Adrenal gland (tissue), 12 donors: ENCODE measurements around the gene HTR3B. TPM values are rescaled to one million over a fixed set of nuclear protein-coding genes. Genes with fewer than 3 reads are reported as not detected.

Experiments used
- DNase-seq, 7 donors: peaks; one replicate each; pipeline ENCODE4 v3.0.0-alpha.2; 2019 to 2020
- H3K27ac ChIP-seq, 5 donors: fragments of 200-600 bp; sonication (generic) in 4 of 5; 1 replicate in 3 of 5; 2 replicates in 2 of 5; pipeline versions ENCODE4 v1.5.1 to v1.8.0; 2016 to 2020; ENCODE audit warnings: mild to moderate bottlenecking in 1 of 5
- H3K27me3 ChIP-seq: fragments of 200-600 bp; 2 replicates; pipeline ENCODE4 v1.8.0; 2021
- H3K36me3 ChIP-seq, 2 donors: fragments of 200-600 bp; replicated peaks in 1 of 2; 1 replicate in 1 of 2; 2 replicates in 1 of 2; pipeline versions ENCODE4 v1.5.1 to v1.8.0; 2018 to 2022
- H3K4me1 ChIP-seq, 2 donors: fragments of 200-600 bp; replicated peaks in 1 of 2; 1 replicate in 1 of 2; 2 replicates in 1 of 2; pipeline versions ENCODE4 v1.5.1 to v1.8.0; 2018 to 2021
- H3K4me3 ChIP-seq, 4 donors: fragments of 200-600 bp; sonication (generic) in 3 of 4; one replicate each; pipeline ENCODE4 v1.5.1; 2016 to 2018
- H3K9me3 ChIP-seq, 3 donors: fragments of 200-600 bp; sonication (generic) in 1 of 3; replicated peaks in 1 of 3; 1 replicate in 2 of 3; 2 replicates in 1 of 3; pipeline versions ENCODE4 v1.5.1 to v1.8.0; 2016 to 2021
- POLR2A ChIP-seq, 2 donors: fragments of 450-650 bp; IDR thresholded peaks; one replicate each; pipeline ENCODE4 v1.6.1; 2017; ENCODE audit warnings: antibody characterized with exemption in 2 of 2, mild to moderate bottlenecking in 2 of 2, moderate library complexity in 1 of 2
- WGBS, 4 donors: extraction: QIAGEN DNeasy Blood & Tissue Kit in 2 of 4; methylation state at CpG; one replicate each; pipeline versions ENCODE4 v1.1.5 to v1.1.7; 2013 to 2017; 5-methylcytosine and 5-hydroxymethylcytosine counted together
- intact Hi-C, 2 donors: fragments of 100-400 bp; cut with DNase I; formaldehyde crosslinking; loops; one replicate each; pipeline versions ENCODE4 v1.14.1 to v1.15.0; 2022 to 2023
- polyA plus RNA-seq, 3 donors: library from polyadenylated mRNA; stranded (reverse); fragments of 200-250 nt in 2 of 3; fragments of 350-450 nt in 1 of 3; fragmentation: Illumina TruSeq in 1 of 3; extraction: RNeasy Lipid Tissue Mini Kit (QIAGEN cat#74804) in 1 of 3; gene quantifications; one replicate each; pipeline ENCODE4 v1.2.3, GENCODE V29; 2013 to 2014
- total RNA-seq, 9 donors: library from RNA; depleted of rRNA in 4 of 9; stranded (reverse); fragments of >200 nt in 4 of 9; fragments of 120-200 nt in 1 of 9; fragmentation: NEBNext Ultra II Directional in 1 of 9; extraction: Animal tissue kit (Norgen Biotek cat#: 25700) in 1 of 9; gene quantifications; one replicate each; pipeline versions ENCODE4 v1.1.0 to v1.2.4, GENCODE V29; 2013 to 2023
- TF ChIP-seq, protein P1 (sequence below), 6 experiments: fragments of 450-650 bp in 4 of 6; fragments of 200-600 bp in 2 of 6; sonication (generic) in 1 of 6; IDR thresholded peaks; 1 replicate in 5 of 6; 2 replicates in 1 of 6; pipeline versions ENCODE4 v1.5.1 to v1.8.0; 2016 to 2021; ENCODE audit warnings: antibody characterized with exemption in 6 of 6, mild to moderate bottlenecking in 2 of 6, moderate library complexity in 1 of 6
- donor health status: healthy with polysubstance abuse.
- donor health status: Bipolar disorder and iron deficiency.
- donor health status: DM: yes; HTN: yes; CAD: no.
- donor health status: DM: no; HTN: no; CAD: no.
- donor health status: DM: no; HTN: no; CAD: no.
- donor health status: DM: yes; HTN: yes; CAD: no.

Gene HTR3B
- total and polyA plus RNA-seq, 12 donors: not detected

DNA sequence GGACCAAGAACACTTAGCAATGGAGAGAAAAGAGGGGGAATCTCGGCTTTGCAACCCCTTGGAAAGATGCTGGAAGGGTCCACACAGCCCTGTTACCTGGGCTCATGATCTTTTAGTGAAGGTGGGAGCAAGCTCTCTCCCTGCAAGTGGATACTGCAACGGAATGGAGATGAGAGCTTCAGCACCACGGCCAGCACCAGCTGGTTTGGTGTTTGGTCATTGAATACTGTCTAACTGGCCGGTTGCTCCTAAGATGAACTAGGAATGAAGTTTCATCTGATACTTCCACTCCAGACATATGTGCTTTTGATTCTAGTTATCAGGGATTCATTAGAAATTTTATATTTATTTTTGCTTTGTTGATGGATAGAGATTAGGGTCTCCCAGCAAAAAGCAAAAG lies 86.6 kb downstream of the HTR3B start:
- Histone ChIP-seq H3K9me3 (no peaks in the 10 kb centered on the region), H3K4me3 (no peak overlapping the region), H3K4me1 (no peaks in the 10 kb centered on the region), H3K36me3 (no peaks in the 10 kb centered on the region), H3K27me3 (peaks cover 5% of the 10 kb centered on the region), H3K27ac (no peak overlapping the region)
- no peak for TF ChIP-seq POLR2A (IDR thresholded peaks at IDR 0.05)
- TF ChIP-seq, protein P1, sequence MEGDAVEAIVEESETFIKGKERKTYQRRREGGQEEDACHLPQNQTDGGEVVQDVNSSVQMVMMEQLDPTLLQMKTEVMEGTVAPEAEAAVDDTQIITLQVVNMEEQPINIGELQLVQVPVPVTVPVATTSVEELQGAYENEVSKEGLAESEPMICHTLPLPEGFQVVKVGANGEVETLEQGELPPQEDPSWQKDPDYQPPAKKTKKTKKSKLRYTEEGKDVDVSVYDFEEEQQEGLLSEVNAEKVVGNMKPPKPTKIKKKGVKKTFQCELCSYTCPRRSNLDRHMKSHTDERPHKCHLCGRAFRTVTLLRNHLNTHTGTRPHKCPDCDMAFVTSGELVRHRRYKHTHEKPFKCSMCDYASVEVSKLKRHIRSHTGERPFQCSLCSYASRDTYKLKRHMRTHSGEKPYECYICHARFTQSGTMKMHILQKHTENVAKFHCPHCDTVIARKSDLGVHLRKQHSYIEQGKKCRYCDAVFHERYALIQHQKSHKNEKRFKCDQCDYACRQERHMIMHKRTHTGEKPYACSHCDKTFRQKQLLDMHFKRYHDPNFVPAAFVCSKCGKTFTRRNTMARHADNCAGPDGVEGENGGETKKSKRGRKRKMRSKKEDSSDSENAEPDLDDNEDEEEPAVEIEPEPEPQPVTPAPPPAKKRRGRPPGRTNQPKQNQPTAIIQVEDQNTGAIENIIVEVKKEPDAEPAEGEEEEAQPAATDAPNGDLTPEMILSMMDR (IDR thresholded peaks at IDR 0.05): no peak
- 7 to 16% (median 10%) methylated on average over 4 of the region's 4 CpGs for WGBS, 4 donors
- intact Hi-C loops: no loop called here
- DNase-seq: peak in 6 of 7 donors; percentile 22 to 44 (median 32)

DNA sequence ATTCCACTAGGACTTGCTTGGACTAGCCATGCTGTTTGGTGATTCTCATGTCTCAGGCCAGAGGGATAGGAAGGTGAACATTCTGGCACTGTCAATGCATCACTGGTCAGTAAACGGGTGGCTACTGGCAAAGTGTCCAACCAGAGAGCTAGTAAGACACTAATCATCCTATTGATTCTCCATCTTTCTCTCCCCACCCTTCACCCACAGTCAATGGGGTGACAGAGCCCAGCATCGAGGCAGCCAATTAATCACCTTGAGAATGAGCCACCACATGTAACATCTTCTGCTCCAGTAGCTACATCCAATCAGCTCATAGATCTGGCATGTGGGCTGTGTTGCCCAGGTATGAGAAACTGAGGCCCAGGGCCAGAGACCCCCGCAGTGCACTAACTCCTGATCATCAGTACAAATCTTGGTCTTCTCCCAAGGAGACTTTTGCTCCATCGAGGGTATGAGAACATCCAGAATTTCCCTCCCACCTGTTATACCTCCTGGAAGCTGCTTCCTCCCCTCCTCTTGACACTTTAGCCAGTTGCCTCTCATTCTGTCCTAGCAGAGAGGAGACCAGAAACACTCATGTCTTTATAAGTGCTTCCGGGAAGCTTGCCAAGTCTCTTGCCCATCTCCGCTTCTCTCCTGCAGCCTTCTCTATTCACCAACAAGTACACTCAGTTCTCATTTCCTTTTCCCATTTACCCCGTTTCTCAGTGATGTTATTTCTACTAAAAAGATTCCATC lies 87.3 kb downstream of the HTR3B start:
- no peak for TF ChIP-seq POLR2A (IDR thresholded peaks at IDR 0.05)
- TF ChIP-seq, protein P1 (IDR thresholded peaks at IDR 0.05): no peak
- Histone ChIP-seq H3K4me1 (no peaks in the 10 kb centered on the region), H3K27me3 (no peaks in the 10 kb centered on the region), H3K27ac (no peak overlapping the region), H3K36me3 (no peaks in the 10 kb centered on the region), H3K9me3 (no peaks in the 10 kb centered on the region), H3K4me3 (no peak overlapping the region)
- peak in 1 of 7 donors; percentile 60 for DNase-seq
- WGBS, 4 donors: 52 to 67% (median 57%) methylated on average over 6 to 7 of the region's 7 CpGs
- intact Hi-C loops: no loop called here

DNA sequence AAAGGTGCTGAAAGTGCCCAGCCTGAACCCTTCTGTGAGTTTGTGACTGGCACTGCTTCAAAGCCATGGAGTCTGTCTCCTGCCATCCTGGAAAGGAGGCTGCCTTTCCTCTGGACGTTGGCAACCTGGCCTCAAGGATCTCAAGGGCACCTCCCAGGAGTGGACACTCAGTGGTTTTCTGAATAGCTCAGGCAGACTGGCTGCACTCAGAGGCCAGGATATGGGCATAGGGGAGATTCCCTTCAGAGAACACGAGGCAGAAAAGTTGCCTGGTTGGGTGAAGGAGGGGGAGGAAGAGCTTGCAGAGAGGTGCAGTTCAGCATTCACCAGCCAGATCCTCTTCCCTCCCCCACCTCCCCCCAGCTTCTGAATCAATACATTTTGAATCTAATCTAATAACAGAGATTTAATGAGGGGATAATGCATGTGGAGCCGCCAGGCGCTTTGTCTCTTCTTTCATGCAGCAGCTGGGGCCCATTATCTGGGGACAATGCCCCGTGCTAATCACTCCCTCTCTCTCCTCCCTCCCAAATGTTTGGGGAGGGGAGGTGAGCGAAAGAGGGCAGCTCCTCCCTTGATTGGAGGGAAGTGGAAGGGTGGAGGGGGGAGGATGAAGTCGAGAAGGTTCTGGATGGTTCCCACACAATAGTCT lies 88.0 kb downstream of the HTR3B start:
- no peaks in the 10 kb centered on the region for H3K4me1 ChIP-seq
- no peak overlapping the region for H3K4me3 ChIP-seq
- TF ChIP-seq POLR2A (IDR thresholded peaks at IDR 0.05): no peak
- TF ChIP-seq, protein P1 (IDR thresholded peaks at IDR 0.05): no peak
- intact Hi-C loops: no loop called here
- H3K27me3 ChIP-seq: no peaks in the 10 kb centered on the region
- no peaks in the 10 kb centered on the region for H3K36me3 ChIP-seq
- no peak overlapping the region for H3K27ac ChIP-seq
- H3K9me3 ChIP-seq: no peaks in the 10 kb centered on the region
- DNase-seq: no peak
- 13 to 24% (median 18%) methylated on average over 7 of the region's 7 CpGs for WGBS, 4 donors

DNA sequence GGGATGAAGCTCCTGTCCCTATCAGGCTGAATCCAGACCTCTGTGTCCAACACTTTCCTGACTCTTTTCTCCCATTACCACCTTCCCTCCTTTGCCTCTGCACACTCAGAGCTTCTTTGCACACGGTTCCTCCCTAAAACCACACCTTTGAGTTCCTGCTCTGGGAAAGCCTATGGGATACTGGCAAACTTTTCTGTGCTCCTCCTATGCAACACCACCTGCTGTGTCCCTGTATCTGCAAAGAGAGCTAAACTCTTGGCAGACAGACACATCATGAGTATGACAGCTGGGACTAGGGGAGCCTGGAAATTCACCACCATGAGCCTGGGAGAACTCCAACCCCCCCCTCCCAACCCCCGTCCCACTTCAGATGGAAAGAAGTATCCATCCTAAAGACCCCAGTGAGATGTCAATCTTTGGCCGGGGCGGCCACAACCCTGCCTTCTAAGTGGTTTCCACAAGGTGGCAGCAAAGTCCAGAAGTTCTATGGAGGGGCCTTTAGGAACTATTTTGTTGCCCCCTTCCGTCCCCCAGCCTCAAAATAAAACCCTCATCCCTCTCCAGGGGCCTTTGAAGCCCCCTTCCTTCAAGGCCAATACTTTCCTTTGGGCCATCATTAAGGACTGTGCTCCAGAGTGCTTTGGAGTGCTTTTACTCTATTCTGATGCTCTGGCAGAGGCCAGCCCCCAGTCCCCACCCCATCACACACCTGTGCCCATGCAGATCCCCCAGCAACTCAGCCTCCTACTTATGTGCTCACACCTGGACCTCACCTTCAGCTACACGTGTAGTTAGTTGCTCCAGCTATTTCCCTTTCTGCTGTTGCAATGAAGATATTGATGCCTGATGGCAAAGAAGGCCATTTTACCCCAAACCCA lies 89.7 kb downstream of the HTR3B start:
- H3K9me3 ChIP-seq: no peaks in the 10 kb centered on the region
- H3K4me3 ChIP-seq: no peak overlapping the region
- TF ChIP-seq, protein P1 (IDR thresholded peaks at IDR 0.05): peak; percentile 44 to 73 (median 64)
- no peak for TF ChIP-seq POLR2A (IDR thresholded peaks at IDR 0.05)
- 0 to 6% (median 2%) methylated on average over 5 to 6 of the region's 6 CpGs for WGBS, 4 donors
- intact Hi-C loops: no loop called here
- H3K4me1 ChIP-seq: no peaks in the 10 kb centered on the region
- H3K36me3 ChIP-seq: no peaks in the 10 kb centered on the region
- DNase-seq: peak in 5 of 7 donors; percentile 11 to 58 (median 27)
- H3K27me3 ChIP-seq: no peaks in the 10 kb centered on the region
- no peak overlapping the region for H3K27ac ChIP-seq
